ENCODE results near the gene SPDYE6. TPM values are rescaled to one million over a fixed set of nuclear protein-coding genes. Genes with fewer than 3 reads are reported as not detected.
A peak's percentile ranks its signal among the peaks of the same experiment; 100 is the strongest.

Gene SPDYE6
- polyA plus RNA-seq, 1 donor (not counting 4 experiments of a cell fraction or from before 2014, with no cell fraction given) = not detected

DNA sequence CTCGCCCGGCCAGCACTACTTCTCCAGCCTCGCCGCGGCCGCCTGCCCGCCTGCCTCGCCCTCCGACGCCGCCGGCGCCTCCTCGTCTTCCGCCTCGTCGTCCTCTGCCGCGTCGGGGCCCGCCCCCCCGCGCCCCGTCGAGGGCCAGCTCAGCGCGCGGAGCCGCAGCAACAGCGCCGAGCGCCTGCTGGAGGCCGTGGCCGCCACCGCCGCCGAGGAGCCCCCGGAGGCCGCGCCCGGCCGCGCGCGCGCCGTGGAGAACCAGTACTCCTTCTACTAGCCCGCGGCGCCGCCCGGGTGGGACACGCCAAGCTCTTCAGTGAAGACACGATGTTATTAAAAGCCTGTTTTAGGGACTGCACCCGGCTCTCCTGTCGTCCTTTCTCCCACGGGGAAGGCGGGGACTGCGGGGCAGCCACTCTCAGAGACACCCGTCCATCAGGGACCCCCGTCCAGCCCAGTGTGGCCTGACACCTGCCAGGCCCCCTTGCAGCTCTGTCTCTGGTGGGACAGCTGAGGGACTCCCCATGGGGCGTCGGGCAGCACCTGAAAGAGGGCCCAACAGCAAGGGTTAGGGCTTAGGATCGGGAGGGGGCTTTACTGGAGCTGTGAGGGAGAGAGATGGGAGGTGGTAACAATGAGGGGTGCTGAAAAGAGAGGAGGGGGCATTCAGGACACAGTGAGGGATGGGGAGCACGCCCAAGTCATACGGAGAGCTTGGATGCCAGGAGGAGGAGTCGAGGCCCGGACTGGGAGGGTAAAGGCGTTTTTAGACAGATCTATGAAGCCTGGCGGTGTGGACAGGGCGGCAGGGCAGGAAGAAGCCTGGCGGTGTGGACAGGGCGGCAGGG is 34.7 kb downstream of the SPDYE6 start:
- H3K9ac ChIP-seq (ENCODE audit: control insufficient read depth, extremely low read depth, insufficient read depth, low read length) = no peak overlapping the region
- no peak overlapping the region for H3K4me3 ChIP-seq (ENCODE audit: control insufficient read depth in 2 of 3, extremely low read depth in 1 of 3, insufficient read depth in 2 of 3, low read depth in 1 of 3, low read length in 3 of 3)
- peaks cover 4% of the 10 kb centered on the region for H4K20me1 ChIP-seq (ENCODE audit: control insufficient read depth, extremely low read depth, insufficient read depth, low read length)
- no peaks in the 10 kb centered on the region for H3K9me3 ChIP-seq (ENCODE audit: control insufficient read depth, low read depth, low read length)
- dilution Hi-C loops (cut with MboI; ENCODE audit: extremely low pct_ligation_motif_present, low sequenced_read_pairs) = no loop called here
- H3K4me1 ChIP-seq (ENCODE audit: control insufficient read depth, extremely low read depth, insufficient read depth, low read length) = peaks cover 6% of the 10 kb centered on the region
- H3K27me3 ChIP-seq (ENCODE audit: control insufficient read depth, extremely low read depth, insufficient read depth, low read length) = peaks cover 15% of the 10 kb centered on the region
- H3K79me2 ChIP-seq (ENCODE audit: control insufficient read depth, insufficient read depth, low read length) = no peaks in the 10 kb centered on the region
- DNase-seq (ENCODE audit: low read depth, low spot score) = no peak
- H3K9me1 ChIP-seq (ENCODE audit: control insufficient read depth, extremely low read depth, insufficient read depth, low read length) = no peaks in the 10 kb centered on the region
- H2AFZ ChIP-seq (ENCODE audit: control insufficient read depth, low read length) = no peak overlapping the region
- FAIRE-seq = no peak
- TF ChIP-seq, protein P1, sequence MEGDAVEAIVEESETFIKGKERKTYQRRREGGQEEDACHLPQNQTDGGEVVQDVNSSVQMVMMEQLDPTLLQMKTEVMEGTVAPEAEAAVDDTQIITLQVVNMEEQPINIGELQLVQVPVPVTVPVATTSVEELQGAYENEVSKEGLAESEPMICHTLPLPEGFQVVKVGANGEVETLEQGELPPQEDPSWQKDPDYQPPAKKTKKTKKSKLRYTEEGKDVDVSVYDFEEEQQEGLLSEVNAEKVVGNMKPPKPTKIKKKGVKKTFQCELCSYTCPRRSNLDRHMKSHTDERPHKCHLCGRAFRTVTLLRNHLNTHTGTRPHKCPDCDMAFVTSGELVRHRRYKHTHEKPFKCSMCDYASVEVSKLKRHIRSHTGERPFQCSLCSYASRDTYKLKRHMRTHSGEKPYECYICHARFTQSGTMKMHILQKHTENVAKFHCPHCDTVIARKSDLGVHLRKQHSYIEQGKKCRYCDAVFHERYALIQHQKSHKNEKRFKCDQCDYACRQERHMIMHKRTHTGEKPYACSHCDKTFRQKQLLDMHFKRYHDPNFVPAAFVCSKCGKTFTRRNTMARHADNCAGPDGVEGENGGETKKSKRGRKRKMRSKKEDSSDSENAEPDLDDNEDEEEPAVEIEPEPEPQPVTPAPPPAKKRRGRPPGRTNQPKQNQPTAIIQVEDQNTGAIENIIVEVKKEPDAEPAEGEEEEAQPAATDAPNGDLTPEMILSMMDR (optimal IDR thresholded peaks at IDR 0.05 in 1 of 3, IDR thresholded peaks at IDR 0.05 in 1 of 3, conservative IDR thresholded peaks at IDR 0.05 in 1 of 3; ENCODE audit: extremely low read depth in 1 of 3, insufficient read depth in 2 of 3, low read length in 3 of 3) = no peak
- TF ChIP-seq EZH2 (IDR thresholded peaks at IDR 0.05; ENCODE audit: low read length) = peak; percentile 33
- H3K4me2 ChIP-seq (ENCODE audit: control insufficient read depth, extremely low read depth, insufficient read depth, low read depth, low read length) = no peak overlapping the region
- no peaks in the 10 kb centered on the region for H3K36me3 ChIP-seq (ENCODE audit: control insufficient read depth in 2 of 2, extremely low read depth in 1 of 2, insufficient read depth in 2 of 2, low read length in 2 of 2)
- H3K27ac ChIP-seq (ENCODE audit: control insufficient read depth, insufficient read depth, low read length) = no peak overlapping the region

DNA sequence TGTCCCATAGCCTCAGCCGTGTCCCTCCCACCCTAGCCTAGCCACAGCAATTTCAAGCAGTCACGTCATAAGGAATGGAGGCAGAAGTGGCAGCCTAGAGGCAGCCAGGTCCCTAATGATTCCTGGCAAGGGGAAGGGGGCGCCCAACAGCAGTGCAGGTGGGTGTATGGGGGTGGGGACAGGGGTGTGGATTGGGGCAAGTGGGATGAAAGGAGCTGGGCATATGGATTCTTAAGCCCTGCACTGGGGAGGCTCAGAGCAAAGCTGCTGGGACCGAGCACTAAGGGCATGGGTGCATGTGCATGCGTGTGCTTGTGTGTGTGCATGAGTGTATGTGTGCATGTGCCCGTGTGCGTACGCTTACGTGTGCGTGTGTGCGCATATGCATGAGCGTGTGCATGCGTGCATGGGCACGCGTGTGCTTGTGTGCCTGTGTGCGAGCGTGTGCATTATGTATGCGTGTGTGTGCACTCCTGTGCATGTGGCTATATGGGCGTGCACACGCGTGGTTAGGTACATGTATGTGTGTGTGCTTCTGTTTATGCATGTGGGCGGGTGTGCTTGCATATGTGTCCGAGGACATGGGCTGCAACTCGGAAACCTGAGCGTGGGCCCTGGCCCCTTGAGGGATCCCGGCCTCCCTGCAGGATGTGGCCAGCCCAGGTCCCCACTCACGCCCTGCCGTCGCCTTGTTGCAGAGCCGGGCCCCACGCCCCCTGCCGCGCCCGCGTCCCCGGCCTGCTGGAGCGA is 35.5 kb downstream of the SPDYE6 start:
- Histone ChIP-seq H4K20me1 (ENCODE audit: control insufficient read depth, extremely low read depth, insufficient read depth, low read length) (peaks cover 4% of the 10 kb centered on the region), H3K27ac (ENCODE audit: control insufficient read depth, insufficient read depth, low read length) (no peak overlapping the region), H3K36me3 (ENCODE audit: control insufficient read depth in 2 of 2, extremely low read depth in 1 of 2, insufficient read depth in 2 of 2, low read length in 2 of 2) (no peaks in the 10 kb centered on the region), H3K9me1 (ENCODE audit: control insufficient read depth, extremely low read depth, insufficient read depth, low read length) (no peaks in the 10 kb centered on the region), H3K79me2 (ENCODE audit: control insufficient read depth, insufficient read depth, low read length) (no peaks in the 10 kb centered on the region), H3K9ac (ENCODE audit: control insufficient read depth, extremely low read depth, insufficient read depth, low read length) (no peak overlapping the region), H3K4me3 (ENCODE audit: control insufficient read depth in 2 of 3, extremely low read depth in 1 of 3, insufficient read depth in 2 of 3, low read depth in 1 of 3, low read length in 3 of 3) (no peak overlapping the region), H3K4me2 (ENCODE audit: control insufficient read depth, extremely low read depth, insufficient read depth, low read depth, low read length) (no peak overlapping the region), H3K4me1 (ENCODE audit: control insufficient read depth, extremely low read depth, insufficient read depth, low read length) (peaks cover 6% of the 10 kb centered on the region), H3K27me3 (ENCODE audit: control insufficient read depth, extremely low read depth, insufficient read depth, low read length) (peaks cover 15% of the 10 kb centered on the region), H3K9me3 (ENCODE audit: control insufficient read depth, low read depth, low read length) (no peaks in the 10 kb centered on the region), H2AFZ (ENCODE audit: control insufficient read depth, low read length) (no peak overlapping the region)
- TF ChIP-seq, protein P1 (optimal IDR thresholded peaks at IDR 0.05 in 1 of 3, IDR thresholded peaks at IDR 0.05 in 1 of 3, conservative IDR thresholded peaks at IDR 0.05 in 1 of 3; ENCODE audit: extremely low read depth in 1 of 3, insufficient read depth in 2 of 3, low read length in 3 of 3) = no peak
- no peak for TF ChIP-seq EZH2 (IDR thresholded peaks at IDR 0.05; ENCODE audit: low read length)
- no peak for DNase-seq (ENCODE audit: low read depth, low spot score)
- FAIRE-seq = no peak
- dilution Hi-C loops (cut with MboI; ENCODE audit: extremely low pct_ligation_motif_present, low sequenced_read_pairs) = no loop called here
